Cardiac septum (tissue), 1 donor: Measurements from ENCODE around the gene C1orf21. TPM values are rescaled to one million over a fixed set of nuclear protein-coding genes. Genes with fewer than 3 reads are reported as not detected.

Experiments used
- DNase-seq: peaks from one replicate; pipeline ENCODE4 v3.0.0-alpha.2; 2020; ENCODE audit warnings: low spot score
- intact Hi-C: fragments of 100-400 bp; cut with DNase I; formaldehyde crosslinking; loops from one replicate; pipeline ENCODE4 v1.14.0; 2022
- total RNA-seq: library from RNA; stranded (reverse); fragmentation: NEBNext Ultra II Directional; extraction: Animal tissue kit (Norgen Biotek cat#: 25700); gene quantifications from one replicate; pipeline ENCODE4 v1.2.1, GENCODE V29; 2021
- donor health status: DM: no; HTN: no; CAD: no.

The C1orf21 gene
- total RNA-seq, 1 donor from 2014 or later, result 93.6 TPM

GRCh38 chr1:184658055-184658454 lies 271.2 kb downstream of the C1orf21 start:
- no peak for DNase-seq
- intact Hi-C loops, result no loop called here

- no peak for DNase-seq
- intact Hi-C loops, result loop anchor here (5.0 kb wide), 2 partner anchors 178 to 418 kb away; no protein-coding TSS in a partner anchor
Measured at GRCh38 chr1:184660462-184661191, 273.8 kb downstream of the C1orf21 start.

- intact Hi-C loops, result loop anchor here (5.0 kb wide), 2 partner anchors 180 to 420 kb away; no protein-coding TSS in a partner anchor
Measured at GRCh38 chr1:184661801-184662200, 275.0 kb downstream of the C1orf21 start.

GRCh38 chr1:184664042-184664660 lies 277.3 kb downstream of the C1orf21 start:
- intact Hi-C loops, result loop anchor here (1.0 to 5.0 kb wide), 5 partner anchors 101 to 589 kb away; no protein-coding TSS in a partner anchor
- DNase-seq, result peak; percentile 84

More at GRCh38 chr1:184661801-184662200, 275.0 kb downstream of the C1orf21 start:
- DNase-seq, result no peak

GRCh38 chr1:184664661-184665060 lies 277.8 kb downstream of the C1orf21 start:
- no peak for DNase-seq
- intact Hi-C loops, result loop anchor here (1.0 to 5.0 kb wide), 5 partner anchors 102 to 589 kb away; no protein-coding TSS in a partner anchor

- intact Hi-C loops, result loop anchor here (2.0 kb wide), 2 partner anchors 103 to 277 kb away; no protein-coding TSS in a partner anchor
- DNase-seq, result no peak
Measured at GRCh38 chr1:184665360-184665759, 278.5 kb downstream of the C1orf21 start.

- intact Hi-C loops, result no loop called here
- no peak for DNase-seq
Measured at GRCh38 chr1:184669391-184669790, 282.6 kb downstream of the C1orf21 start.

GRCh38 chr1:184672013-184672726 lies 285.3 kb downstream of the C1orf21 start:
- DNase-seq, result no peak
- intact Hi-C loops, result no loop called here

- no peak for DNase-seq
- intact Hi-C loops, result no loop called here
Measured at GRCh38 chr1:184673305-184673704, 286.5 kb downstream of the C1orf21 start.

GRCh38 chr1:184677344-184677743 lies 290.5 kb downstream of the C1orf21 start:
- intact Hi-C loops, result no loop called here
- DNase-seq, result no peak
